ENCODE results near the gene CASQ2.
"Not testable (repeated sequence)": the region's sequence is repeated elsewhere in the genome, so short reads cannot be mapped to it uniquely, and the experiment has no call there.

The CASQ2 gene

GRCh38 chr1:115780655-115781054, 12.1 kb upstream of the CASQ2 start:
- not testable (repeated sequence) for DNase-seq

- DNase-seq = not testable (repeated sequence)
Measured at GRCh38 chr1:115779075-115779474, 10.6 kb upstream of the CASQ2 start.

GRCh38 chr1:115771847-115772457, 3.4 kb upstream of the CASQ2 start:
- peak; percentile 84 to 90 (median 87) for DNase-seq

GRCh38 chr1:115771094-115771846, 2.8 kb upstream of the CASQ2 start:
- DNase-seq = no peak

GRCh38 chr1:115767403-115767802, 1.1 kb downstream of the CASQ2 start:
- DNase-seq = no peak

- DNase-seq = no peak
Measured at GRCh38 chr1:115765091-115765490, 3.4 kb downstream of the CASQ2 start.

GRCh38 chr1:115764541-115764940, 4.0 kb downstream of the CASQ2 start:
- DNase-seq = peak; percentile 34 to 58 (median 49)

- DNase-seq = no peak
Measured at GRCh38 chr1:115762779-115763178, 5.7 kb downstream of the CASQ2 start.

GRCh38 chr1:115761601-115762302, 6.8 kb downstream of the CASQ2 start:
- DNase-seq = no peak

GRCh38 chr1:115757856-115758255, 10.7 kb downstream of the CASQ2 start:
- no peak for DNase-seq

- no peak for DNase-seq
Measured at GRCh38 chr1:115757326-115757725, 11.2 kb downstream of the CASQ2 start.

GRCh38 chr1:115755456-115756370, 12.8 kb downstream of the CASQ2 start:
- DNase-seq = no peak

- DNase-seq = no peak
Measured at GRCh38 chr1:115753830-115754229, 14.7 kb downstream of the CASQ2 start.

- no peak for DNase-seq
Measured at GRCh38 chr1:115753361-115753760, 15.2 kb downstream of the CASQ2 start.

GRCh38 chr1:115748401-115749150, 19.9 kb downstream of the CASQ2 start:
- DNase-seq = no peak

GRCh38 chr1:115746021-115746690, 22.4 kb downstream of the CASQ2 start:
- no peak for DNase-seq

- no peak for DNase-seq
Measured at GRCh38 chr1:115744646-115745275, 23.8 kb downstream of the CASQ2 start.

- DNase-seq = no peak
Measured at GRCh38 chr1:115740811-115741210, 27.7 kb downstream of the CASQ2 start.

- peak; percentile 85 to 97 (median 88) for DNase-seq
Measured at GRCh38 chr1:115732316-115732715, 36.2 kb downstream of the CASQ2 start.

- DNase-seq = peak; percentile 24 to 60 (median 44)
Measured at GRCh38 chr1:115729756-115730155, 38.8 kb downstream of the CASQ2 start.

- peak in 1 of 4 experiments; percentile 20 for DNase-seq
Measured at GRCh38 chr1:115728341-115728740, 40.2 kb downstream of the CASQ2 start.
